Measurements from ENCODE around the gene SHISA7.

SHISA7 gene

GRCh38 chr19:55382522-55383054, 60.5 kb downstream of the SHISA7 start:
- no peak for DNase-seq (ENCODE audit: low read depth)
- no peak overlapping the region for H3K4me3 ChIP-seq (ENCODE audit: control insufficient read depth, low read depth, low read length)
- TF ChIP-seq CTCF (conservative IDR thresholded peaks at IDR 0.05; ENCODE audit: control insufficient read depth, insufficient read depth, low read depth, low read length): no peak

- no peak for TF ChIP-seq CTCF (conservative IDR thresholded peaks at IDR 0.05; ENCODE audit: control insufficient read depth, insufficient read depth, low read depth, low read length)
- no peak overlapping the region for H3K4me3 ChIP-seq (ENCODE audit: control insufficient read depth, low read depth, low read length)
Observed at GRCh38 chr19:55382013-55382412, 61.1 kb downstream of the SHISA7 start.

GRCh38 chr19:55379174-55379573, 63.9 kb downstream of the SHISA7 start:
- no peak overlapping the region for H3K4me3 ChIP-seq (ENCODE audit: control insufficient read depth, low read depth, low read length)
- TF ChIP-seq CTCF (conservative IDR thresholded peaks at IDR 0.05; ENCODE audit: control insufficient read depth, insufficient read depth, low read depth, low read length): no peak
- DNase-seq (ENCODE audit: low read depth): no peak

More at GRCh38 chr19:55382013-55382412, 61.1 kb downstream of the SHISA7 start:
- no peak for DNase-seq (ENCODE audit: low read depth)

Measured in fibroblast of mammary gland (primary cell).